Ascending aorta (tissue), 2 donors: ENCODE results near the gene FHL1. TPM values are rescaled to one million over a fixed set of nuclear protein-coding genes. Genes with fewer than 3 reads are reported as not detected.

Experiments
- DNase-seq, 2 donors: peaks; one replicate each; pipeline ENCODE4 v3.0.0-alpha.2; 2019; ENCODE audit warnings: low spot score in 2 of 2
- H3K27ac ChIP-seq, 2 donors: fragments of 200-600 bp; sonication (generic); one replicate each; pipeline ENCODE4 v1.5.1; 2016 to 2017; ENCODE audit warnings: mild to moderate bottlenecking in 1 of 2
- H3K27me3 ChIP-seq: fragments of 200-600 bp; sonication (generic); one replicate; pipeline ENCODE4 v1.5.1; 2017
- H3K36me3 ChIP-seq, 2 donors: fragments of 200-600 bp; sonication (generic); one replicate each; pipeline ENCODE4 v1.5.1; 2016
- H3K4me1 ChIP-seq, 2 donors: fragments of 200-600 bp; sonication (generic); one replicate each; pipeline ENCODE4 v1.5.1; 2016 to 2017; ENCODE audit warnings: mild to moderate bottlenecking in 1 of 2
- H3K4me3 ChIP-seq, 2 donors: fragments of 200-600 bp; sonication (generic); one replicate each; pipeline ENCODE4 v1.5.1; 2016 to 2017; ENCODE audit warnings: mild to moderate bottlenecking in 1 of 2
- H3K9me3 ChIP-seq, 2 donors: fragments of 200-600 bp; sonication (generic); one replicate each; pipeline ENCODE4 v1.5.1; 2016
- CTCF ChIP-seq, 3 experiments: fragments of 200-600 bp in 2 of 3; fragments of 450-650 bp in 1 of 3; sonication (generic) in 2 of 3; IDR thresholded peaks; one replicate each; pipeline ENCODE4 v1.5.1; 2016 to 2019; ENCODE audit warnings: antibody characterized with exemption in 3 of 3, mild to moderate bottlenecking in 1 of 3, moderate library complexity in 1 of 3
- intact Hi-C: fragments of 100-400 bp; cut with DNase I; formaldehyde crosslinking; loops from one replicate; pipeline ENCODE4 v1.15.1; 2023
- total RNA-seq: library from RNA; depleted of rRNA; stranded (reverse); fragments of >200 nt; gene quantifications from one replicate; pipeline ENCODE4 v1.1.0, GENCODE V29; 2016

The FHL1 gene
- total RNA-seq, 1 donor from 2014 or later = 850 TPM

GRCh38 chrX:136250191-136251040 is 103.1 kb downstream of the FHL1 start:
- DNase-seq = no peak
- Histone ChIP-seq H3K36me3 (no peaks in the 10 kb centered on the region), H3K9me3 (no peaks in the 10 kb centered on the region), H3K4me1 (no peaks in the 10 kb centered on the region), H3K27ac (peak overlapping the region; percentile 87 to 88), H3K27me3 (no peaks in the 10 kb centered on the region), H3K4me3 (peak overlapping the region; percentile 68 to 78)
- intact Hi-C loops = loop anchor here (5.0 kb wide), 1 partner anchor 38 kb away; no protein-coding TSS in a partner anchor
- TF ChIP-seq CTCF (IDR thresholded peaks at IDR 0.05) = no peak

- peak in 1 of 2 donors; percentile 75 for DNase-seq
- TF ChIP-seq CTCF (IDR thresholded peaks at IDR 0.05) = no peak
- H3K36me3 ChIP-seq = no peaks in the 10 kb centered on the region
- H3K27me3 ChIP-seq = no peaks in the 10 kb centered on the region
- H3K4me1 ChIP-seq = peaks cover 0 to under 1% of the 10 kb centered on the region in 2 donors
- H3K27ac ChIP-seq = peak within 1 kb of the TSS; percentile 87 to 88
- H3K9me3 ChIP-seq = no peaks in the 10 kb centered on the region
- intact Hi-C loops = loop anchor here (5.0 kb wide), 1 partner anchor 39 kb away; no protein-coding TSS in a partner anchor
- H3K4me3 ChIP-seq = peak within 1 kb of the TSS; percentile 68 to 78
Observed at GRCh38 chrX:136251041-136251991, 104.0 kb downstream of the FHL1 start, which contains the start of gene MAP7D3. MAP7D3 (minus strand) TSS chrX:136251400; CDS start chrX:136251358, 42 bp downstream.

GRCh38 chrX:136255541-136255940 is 108.2 kb downstream of the FHL1 start:
- no peak for TF ChIP-seq CTCF (IDR thresholded peaks at IDR 0.05)
- no peaks in the 10 kb centered on the region for H3K9me3 ChIP-seq
- H3K27me3 ChIP-seq = no peaks in the 10 kb centered on the region
- H3K4me1 ChIP-seq = peaks cover 0 to 29% of the 10 kb centered on the region in 2 donors
- no peak for DNase-seq
- H3K36me3 ChIP-seq = no peaks in the 10 kb centered on the region
- H3K27ac ChIP-seq = peak overlapping the region; percentile 88 to 91
- intact Hi-C loops = no loop called here
- H3K4me3 ChIP-seq = peak overlapping the region in 1 of 2 donors; percentile 26

GRCh38 chrX:136256026-136256425 is 108.7 kb downstream of the FHL1 start:
- Histone ChIP-seq H3K4me1 (peaks cover 0 to 32% of the 10 kb centered on the region in 2 donors), H3K27me3 (no peaks in the 10 kb centered on the region), H3K9me3 (no peaks in the 10 kb centered on the region), H3K4me3 (peak overlapping the region in 1 of 2 donors; percentile 26), H3K36me3 (no peaks in the 10 kb centered on the region), H3K27ac (peak overlapping the region; percentile 88 to 91)
- DNase-seq = no peak
- intact Hi-C loops = no loop called here
- TF ChIP-seq CTCF (IDR thresholded peaks at IDR 0.05) = no peak

- Histone ChIP-seq H3K27ac (peak overlapping the region; percentile 88 to 91), H3K36me3 (no peaks in the 10 kb centered on the region), H3K4me1 (peaks cover 0 to 43% of the 10 kb centered on the region in 2 donors), H3K9me3 (no peaks in the 10 kb centered on the region), H3K4me3 (no peak overlapping the region), H3K27me3 (no peaks in the 10 kb centered on the region)
- no peak for TF ChIP-seq CTCF (IDR thresholded peaks at IDR 0.05)
- DNase-seq = no peak
- intact Hi-C loops = no loop called here
Observed at GRCh38 chrX:136258951-136259350, 111.6 kb downstream of the FHL1 start.
